GM19238 (cell line): ENCODE data around the gene LAMA2.

ENCODE experiments used
- DNase-seq: peaks from one replicate; pipeline ENCODE4 v3.0.0; 2011; ENCODE audit warnings: low spot score; ENCODE audit not compliant: insufficient read length

The LAMA2 gene

GRCh38 chr6:129211626-129212025 is 328.7 kb downstream of the LAMA2 start:
- DNase-seq, result no peak

GRCh38 chr6:129212081-129212480 is 329.1 kb downstream of the LAMA2 start:
- no peak for DNase-seq

- no peak for DNase-seq
Measured at GRCh38 chr6:129215246-129215645, 332.3 kb downstream of the LAMA2 start.

- DNase-seq, result no peak
Measured at GRCh38 chr6:129215916-129216520, 333.1 kb downstream of the LAMA2 start.

- no peak for DNase-seq
Measured at GRCh38 chr6:129217701-129218100, 334.8 kb downstream of the LAMA2 start.

- no peak for DNase-seq
Measured at GRCh38 chr6:129233458-129234134, 350.7 kb downstream of the LAMA2 start.

- DNase-seq, result no peak
Measured at GRCh38 chr6:129235167-129236000, 352.4 kb downstream of the LAMA2 start.

- DNase-seq, result no peak
Measured at GRCh38 chr6:129236001-129236517, 353.1 kb downstream of the LAMA2 start.

- no peak for DNase-seq
Measured at GRCh38 chr6:129238991-129239390, 356.1 kb downstream of the LAMA2 start.

GRCh38 chr6:129239825-129240491 is 357.0 kb downstream of the LAMA2 start:
- DNase-seq, result no peak

GRCh38 chr6:129240492-129240853 is 357.5 kb downstream of the LAMA2 start:
- no peak for DNase-seq

GRCh38 chr6:129242546-129242945 is 359.6 kb downstream of the LAMA2 start:
- no peak for DNase-seq

- DNase-seq, result no peak
Measured at GRCh38 chr6:129243377-129243776, 360.4 kb downstream of the LAMA2 start.

- no peak for DNase-seq
Measured at GRCh38 chr6:129248946-129249345, 366.0 kb downstream of the LAMA2 start.

GRCh38 chr6:129251669-129252376 is 368.9 kb downstream of the LAMA2 start:
- peak; percentile 12 for DNase-seq

GRCh38 chr6:129252377-129253071 is 369.6 kb downstream of the LAMA2 start:
- no peak for DNase-seq

GRCh38 chr6:129253242-129253641 is 370.3 kb downstream of the LAMA2 start:
- DNase-seq, result no peak

GRCh38 chr6:129253727-129254126 is 370.8 kb downstream of the LAMA2 start:
- no peak for DNase-seq

- no peak for DNase-seq
Measured at GRCh38 chr6:129257196-129257595, 374.3 kb downstream of the LAMA2 start.

- no peak for DNase-seq
Measured at GRCh38 chr6:129262661-129263060, 379.7 kb downstream of the LAMA2 start.
